PC-3 (cell line): ENCODE results near the gene AK8.

Experiments used
- EZH2 ChIP-seq: fragments of 300-600 bp; sonication (generic); IDR thresholded peaks from one replicate; pipeline ENCODE4 v1.6.1; 2017; ENCODE audit warnings: antibody characterized with exemption, mild to moderate bottlenecking, low read length; ENCODE audit not compliant: unreplicated experiment
- TF ChIP-seq, protein P1 (sequence below): fragments of 300-600 bp; sonication (generic); conservative IDR thresholded peaks from 2 replicates; pipeline ENCODE4 v1.5.1; 2017; ENCODE audit warnings: antibody characterized with exemption, low read depth, mild to moderate bottlenecking, low read length

DNA sequence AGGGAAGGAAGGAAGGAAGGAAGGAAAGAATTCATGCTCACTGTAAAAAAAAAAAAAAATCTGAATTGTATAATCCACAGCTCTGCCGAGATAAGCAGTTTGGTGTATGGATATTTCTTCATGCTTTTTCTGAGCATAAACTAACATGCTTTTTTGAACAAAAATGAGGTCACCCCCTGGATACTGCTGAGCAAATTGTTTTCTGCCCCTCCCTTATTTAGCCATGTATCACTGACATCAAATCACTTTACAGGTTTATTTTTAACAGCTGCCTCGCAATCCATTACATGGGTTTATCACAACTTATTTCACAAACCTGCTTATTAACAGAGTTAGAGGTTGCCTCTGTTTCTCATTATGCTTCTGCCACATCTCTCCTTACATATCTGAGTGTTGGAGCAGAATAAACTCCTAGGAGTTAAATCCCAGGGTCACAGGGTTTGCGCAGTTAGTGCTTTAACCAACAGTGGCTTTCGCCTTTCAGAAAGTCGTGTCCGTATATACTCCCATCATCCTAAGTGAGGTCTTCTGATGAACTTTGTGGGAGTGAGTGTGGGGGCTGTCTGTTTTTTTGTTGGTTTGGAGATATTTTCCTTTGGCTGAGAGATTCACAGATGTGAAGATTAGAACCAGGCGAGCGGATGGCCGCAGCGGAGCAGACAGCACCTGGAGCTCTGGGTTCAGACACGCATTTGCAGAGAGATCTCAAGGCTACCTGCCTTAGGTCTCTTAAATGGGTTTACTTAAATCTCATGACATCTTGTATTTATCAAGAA lies 57.7 kb downstream of the AK8 start:
- TF ChIP-seq, protein P1, sequence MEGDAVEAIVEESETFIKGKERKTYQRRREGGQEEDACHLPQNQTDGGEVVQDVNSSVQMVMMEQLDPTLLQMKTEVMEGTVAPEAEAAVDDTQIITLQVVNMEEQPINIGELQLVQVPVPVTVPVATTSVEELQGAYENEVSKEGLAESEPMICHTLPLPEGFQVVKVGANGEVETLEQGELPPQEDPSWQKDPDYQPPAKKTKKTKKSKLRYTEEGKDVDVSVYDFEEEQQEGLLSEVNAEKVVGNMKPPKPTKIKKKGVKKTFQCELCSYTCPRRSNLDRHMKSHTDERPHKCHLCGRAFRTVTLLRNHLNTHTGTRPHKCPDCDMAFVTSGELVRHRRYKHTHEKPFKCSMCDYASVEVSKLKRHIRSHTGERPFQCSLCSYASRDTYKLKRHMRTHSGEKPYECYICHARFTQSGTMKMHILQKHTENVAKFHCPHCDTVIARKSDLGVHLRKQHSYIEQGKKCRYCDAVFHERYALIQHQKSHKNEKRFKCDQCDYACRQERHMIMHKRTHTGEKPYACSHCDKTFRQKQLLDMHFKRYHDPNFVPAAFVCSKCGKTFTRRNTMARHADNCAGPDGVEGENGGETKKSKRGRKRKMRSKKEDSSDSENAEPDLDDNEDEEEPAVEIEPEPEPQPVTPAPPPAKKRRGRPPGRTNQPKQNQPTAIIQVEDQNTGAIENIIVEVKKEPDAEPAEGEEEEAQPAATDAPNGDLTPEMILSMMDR = no peak
- no peak for TF ChIP-seq EZH2
